Activated CD4-positive, alpha-beta T cell treated with anti-CD3 and anti-CD28 coated beads, Interleukin-2, amount 50 U/mL, for 24 hours (primary cell): Measurements from ENCODE around the gene GATM.

Experiments
- DNase-seq, 2 donors: peaks; one replicate each; pipeline ENCODE4 v3.0.0-alpha.2; 2020; ENCODE audit warnings: low read depth in 1 of 2, low spot score in 1 of 2

GATM gene, protein sequence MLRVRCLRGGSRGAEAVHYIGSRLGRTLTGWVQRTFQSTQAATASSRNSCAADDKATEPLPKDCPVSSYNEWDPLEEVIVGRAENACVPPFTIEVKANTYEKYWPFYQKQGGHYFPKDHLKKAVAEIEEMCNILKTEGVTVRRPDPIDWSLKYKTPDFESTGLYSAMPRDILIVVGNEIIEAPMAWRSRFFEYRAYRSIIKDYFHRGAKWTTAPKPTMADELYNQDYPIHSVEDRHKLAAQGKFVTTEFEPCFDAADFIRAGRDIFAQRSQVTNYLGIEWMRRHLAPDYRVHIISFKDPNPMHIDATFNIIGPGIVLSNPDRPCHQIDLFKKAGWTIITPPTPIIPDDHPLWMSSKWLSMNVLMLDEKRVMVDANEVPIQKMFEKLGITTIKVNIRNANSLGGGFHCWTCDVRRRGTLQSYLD

DNA sequence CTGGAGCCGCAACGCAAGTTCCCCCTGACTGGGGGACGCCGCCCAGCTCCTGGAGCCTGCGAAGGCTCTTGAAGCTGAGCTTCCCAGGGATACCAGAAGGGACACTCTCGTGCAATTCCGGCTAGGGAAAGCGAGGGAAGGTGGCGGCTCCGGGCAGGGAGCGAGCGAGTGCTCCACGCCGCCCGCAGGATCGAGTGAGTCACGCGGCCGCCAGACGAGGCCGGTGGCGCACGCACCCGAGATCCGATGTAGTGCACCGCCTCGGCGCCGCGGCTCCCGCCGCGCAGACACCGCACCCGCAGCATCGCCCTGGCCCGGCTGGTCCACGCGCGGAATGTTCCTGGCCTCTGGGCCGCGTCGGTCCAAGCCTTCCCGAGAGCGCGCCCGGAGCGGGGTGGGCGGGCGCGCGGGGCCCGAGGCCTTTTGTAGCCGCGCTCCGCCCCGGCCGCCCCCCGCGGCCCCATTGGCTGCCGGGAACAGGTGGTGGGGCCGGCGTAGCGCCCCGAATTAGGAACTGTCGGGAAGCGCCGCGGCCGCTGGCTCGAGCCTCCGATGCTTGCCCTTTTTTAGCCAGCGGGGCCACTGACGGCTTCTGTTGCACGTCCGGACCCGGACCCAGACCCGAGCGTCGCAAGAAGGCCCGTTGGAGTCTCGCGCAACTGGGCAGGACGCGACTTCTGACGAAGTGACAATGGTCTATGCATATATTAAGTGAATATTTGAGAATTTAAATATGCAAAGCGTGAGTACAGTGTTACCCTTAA lies at the start of gene GATM:
GATM (minus strand) TSS at position 396 of the 764 bp plus-strand sequence; CDS start at position 305, 91 bp downstream.
- peak in 1 of 2 donors; percentile 16 for DNase-seq

- no peak for DNase-seq
These were observed 48.7 kb upstream of the GATM start for GRCh38 chr15:45427085-45427484.

DNA sequence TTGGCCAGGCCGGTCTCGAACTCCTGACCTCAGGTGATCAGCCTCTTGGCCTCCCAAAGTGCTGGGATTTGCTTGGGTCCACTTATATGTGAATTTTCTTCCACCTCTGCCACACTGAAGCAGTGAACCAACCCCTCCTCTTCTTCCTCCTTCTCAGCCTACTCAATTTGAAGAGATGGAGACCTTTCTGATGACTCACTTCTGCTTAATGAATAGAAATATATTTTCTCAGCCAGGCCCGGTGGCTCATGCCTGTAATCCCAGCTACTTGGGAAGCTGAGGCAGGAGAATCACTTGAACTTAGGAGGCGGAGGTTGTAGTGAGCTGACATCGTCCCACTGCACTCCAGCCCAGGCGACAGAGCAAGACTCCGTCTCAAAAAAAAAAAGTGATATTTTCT lies 46.8 kb upstream of the GATM start:
- no peak for DNase-seq

DNA sequence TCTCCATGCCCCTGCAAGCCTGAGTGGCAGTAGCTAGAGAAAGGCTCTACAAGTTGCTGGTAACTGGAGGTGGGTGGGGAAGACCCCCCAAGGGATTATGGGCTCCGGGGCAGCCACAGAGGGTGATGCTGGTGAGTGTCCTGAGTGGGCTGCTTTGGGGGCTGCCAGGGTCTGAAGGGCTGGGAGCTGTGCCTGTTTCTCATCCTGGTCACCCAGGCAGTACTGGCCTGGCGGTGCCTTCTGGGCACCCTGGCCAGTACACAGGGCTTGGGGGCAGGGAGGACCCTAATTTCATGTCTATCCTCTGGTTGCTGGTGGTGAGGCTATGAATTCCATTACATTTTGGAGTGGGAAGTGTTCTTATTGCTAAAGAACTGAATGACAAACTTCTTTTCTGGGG lies 46.1 kb upstream of the GATM start:
- DNase-seq: no peak

- no peak for DNase-seq
These were observed 39.1 kb upstream of the GATM start for GRCh38 chr15:45417303-45417950.

GRCh38 chr15:45414215-45414885 lies 36.0 kb upstream of the GATM start:
- DNase-seq: no peak

DNA sequence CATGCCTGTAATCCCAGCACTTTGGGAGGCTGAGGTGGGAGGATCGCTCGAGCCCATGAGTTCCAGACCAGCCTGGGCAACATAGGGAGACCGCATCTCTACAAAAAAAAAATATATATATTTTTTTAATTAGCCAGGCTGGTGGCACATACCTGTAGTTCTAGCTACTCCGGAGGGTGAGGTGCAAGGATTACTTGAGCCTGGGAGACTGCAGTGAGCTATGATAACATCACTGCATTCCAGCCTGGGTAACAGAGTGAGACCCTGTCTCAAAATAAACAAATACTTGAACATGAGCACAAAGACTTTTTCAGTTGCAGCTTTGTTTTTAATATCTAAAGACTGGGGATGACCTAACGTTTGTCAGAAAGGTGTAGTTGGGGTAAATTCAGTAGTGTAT lies 31.3 kb upstream of the GATM start:
- DNase-seq: no peak

DNA sequence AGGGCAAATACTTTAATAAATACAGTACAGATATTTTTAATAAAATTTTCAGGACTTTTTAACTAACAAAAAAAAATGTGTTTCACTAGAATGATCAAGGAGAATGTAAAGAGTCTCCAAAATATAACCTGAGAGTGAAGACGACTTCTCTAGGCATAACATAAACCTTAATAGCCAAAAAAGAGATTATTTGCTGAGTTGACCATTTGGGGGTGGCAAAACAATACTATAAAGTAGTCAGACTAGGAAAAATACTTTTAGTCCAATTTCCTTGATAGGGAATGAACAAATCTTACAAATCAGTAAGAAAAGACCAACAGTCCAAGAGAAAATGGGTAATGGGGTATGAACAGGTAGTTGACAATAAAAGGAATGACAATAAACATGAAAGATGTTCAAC lies 29.4 kb upstream of the GATM start:
- DNase-seq: no peak

GRCh38 chr15:45402955-45403877 lies 24.9 kb upstream of the GATM start:
- peak in 1 of 2 donors; percentile 6 for DNase-seq

DNA sequence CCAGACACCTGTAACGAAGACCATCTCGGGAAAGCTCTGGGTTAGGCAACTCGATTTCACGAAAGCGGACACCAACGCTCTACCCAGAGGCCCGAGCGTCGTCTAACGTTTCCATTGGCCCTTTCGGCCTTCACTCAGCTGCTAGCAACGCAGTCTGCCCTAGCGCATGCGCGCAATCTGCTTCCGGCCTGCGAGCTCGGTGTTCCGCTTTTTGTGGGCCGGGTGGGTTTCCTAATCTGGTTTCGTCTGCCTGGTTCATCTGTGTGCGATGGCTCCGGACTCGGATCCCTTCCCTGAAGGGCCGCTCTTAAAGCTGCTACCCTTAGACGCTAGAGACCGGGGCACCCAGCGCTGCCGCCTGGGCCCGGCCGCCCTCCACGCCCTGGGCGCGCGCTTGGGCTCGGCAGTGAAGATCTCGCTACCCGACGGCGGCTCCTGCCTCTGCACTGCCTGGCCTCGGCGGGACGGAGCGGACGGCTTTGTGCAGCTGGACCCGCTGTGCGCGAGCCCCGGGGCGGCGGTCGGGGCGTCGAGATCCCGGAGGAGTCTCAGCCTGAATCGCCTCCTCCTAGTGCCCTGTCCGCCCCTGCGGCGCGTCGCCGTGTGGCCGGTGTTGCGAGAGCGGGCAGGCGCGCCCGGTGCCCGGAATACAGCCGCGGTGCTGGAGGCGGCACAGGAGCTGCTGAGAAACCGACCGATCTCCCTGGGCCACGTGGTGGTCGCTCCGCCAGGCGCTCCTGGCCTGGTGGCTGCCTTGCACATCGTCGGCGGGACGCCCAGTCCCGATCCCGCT lies 24.0 kb upstream of the GATM start:
- peak; percentile 92 to 93 for DNase-seq

DNA sequence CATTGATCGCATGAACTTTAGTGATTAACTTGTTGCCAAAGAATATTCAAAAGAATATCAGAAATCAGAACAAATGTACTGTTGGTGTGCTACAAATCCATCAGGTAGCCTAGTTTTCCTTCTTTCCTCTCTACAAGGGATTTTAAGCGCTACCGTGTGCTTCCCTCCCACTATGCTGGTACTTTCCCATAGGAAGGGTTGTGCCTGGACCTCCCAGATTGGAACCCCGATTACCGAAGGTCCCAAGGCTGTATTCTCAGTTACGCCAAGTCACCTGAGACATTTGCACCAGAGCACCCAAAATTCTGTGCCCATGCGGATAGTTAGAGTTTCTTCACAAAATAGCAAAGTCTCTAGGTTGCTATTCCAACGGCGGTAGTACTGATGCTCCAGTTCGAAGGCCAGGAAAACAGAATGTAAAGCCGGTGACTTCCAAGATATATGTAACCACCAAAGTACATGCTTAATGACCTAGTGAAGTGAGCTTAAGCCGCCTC lies 23.4 kb upstream of the GATM start:
- DNase-seq: peak in 1 of 2 donors; percentile 2

DNA sequence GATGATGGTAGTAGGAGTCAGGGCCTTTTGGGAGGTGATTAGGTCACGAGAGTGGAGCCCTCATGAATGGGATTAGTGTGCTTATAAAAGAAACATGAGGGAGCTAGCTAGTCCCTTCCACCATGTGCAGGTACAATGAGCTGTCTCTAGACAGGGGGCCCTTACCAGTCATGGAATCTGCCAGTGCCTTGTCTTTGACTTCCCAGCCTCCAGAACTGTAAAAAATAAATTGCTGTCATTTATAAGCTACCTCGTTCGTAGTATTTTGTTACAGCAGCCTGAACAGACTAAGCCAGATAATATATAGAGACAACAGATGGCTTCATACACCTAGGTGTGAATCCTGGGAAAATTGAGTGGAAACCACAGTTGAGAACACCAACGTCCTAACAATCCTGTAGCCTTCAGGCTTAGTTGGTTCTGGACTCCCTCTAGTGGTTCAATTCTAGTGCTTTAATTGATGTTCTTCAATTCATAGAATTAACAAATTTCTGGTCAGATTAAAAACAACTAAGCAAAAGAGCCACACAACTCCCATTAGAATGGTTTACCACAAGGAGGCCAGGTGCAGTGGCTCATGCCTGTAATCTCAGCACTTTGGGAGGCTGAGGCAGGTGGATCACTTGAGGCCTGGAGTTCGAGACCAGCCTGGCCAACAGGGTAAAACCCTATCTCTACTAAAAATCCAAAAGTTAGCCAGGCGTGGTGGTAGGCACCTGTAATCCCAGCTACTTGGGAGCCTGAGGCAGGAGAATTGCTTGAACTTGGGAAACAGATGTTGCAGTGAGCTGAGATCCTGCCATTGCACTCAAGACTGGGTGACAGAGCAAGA lies 21.3 kb upstream of the GATM start:
- DNase-seq: no peak

- DNase-seq: no peak
These were observed 18.8 kb upstream of the GATM start for GRCh38 chr15:45397116-45397665.

GRCh38 chr15:45395943-45396342 lies 17.6 kb upstream of the GATM start:
- DNase-seq: no peak

DNA sequence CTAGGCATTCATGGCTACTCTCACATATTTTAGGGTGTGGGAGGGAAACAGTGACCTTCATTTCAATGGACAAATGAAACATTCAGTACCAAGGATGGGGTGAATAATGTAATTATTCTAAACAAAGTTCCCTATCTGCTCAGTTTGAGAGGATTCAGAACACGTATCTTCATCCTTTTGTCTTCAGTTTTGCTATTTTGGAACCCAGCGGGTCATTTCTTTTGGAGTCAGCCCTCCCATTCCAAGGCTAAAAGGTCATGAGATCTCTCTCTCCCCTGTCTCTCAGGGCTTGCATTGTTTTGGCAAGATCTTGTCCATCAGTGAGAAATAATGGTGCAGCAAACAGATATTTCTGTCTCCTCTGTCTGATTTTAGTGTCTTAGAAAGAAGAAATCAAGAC lies 16.3 kb upstream of the GATM start:
- DNase-seq: no peak

DNA sequence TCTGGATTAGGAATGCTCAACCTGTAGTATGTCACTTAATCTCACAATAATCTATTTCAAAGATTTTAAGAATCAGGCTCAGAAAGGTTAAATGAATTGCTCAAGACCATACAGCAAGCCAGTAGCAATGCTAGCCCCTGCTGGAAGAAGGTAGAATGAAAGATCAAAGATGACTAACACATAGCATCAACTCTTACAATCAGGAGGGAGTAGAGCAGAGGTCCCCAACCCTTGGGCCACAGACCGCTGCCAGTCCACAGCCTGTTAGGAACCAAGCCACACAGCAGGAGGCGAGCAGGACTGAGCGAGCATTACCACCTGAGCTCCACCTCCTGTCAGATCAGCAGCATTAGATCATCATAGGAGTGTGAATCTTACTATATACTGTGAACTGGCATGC lies 15.5 kb upstream of the GATM start:
- DNase-seq: no peak

DNA sequence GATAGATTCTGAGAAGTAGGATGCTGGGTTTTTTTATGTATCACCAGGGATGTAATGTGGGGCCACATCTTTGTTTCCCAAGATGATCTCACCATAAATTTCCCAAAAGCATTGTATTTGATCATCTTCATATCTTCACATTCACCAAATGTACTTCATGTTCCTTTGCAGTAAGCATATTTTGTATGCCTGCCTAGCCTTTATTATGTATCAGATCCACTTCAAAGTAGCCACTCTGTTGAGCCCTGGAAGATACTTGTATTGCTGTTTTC lies 14.2 kb upstream of the GATM start:
- DNase-seq: no peak
